ENCODE data around the gene CTCFL. TPM values are rescaled to one million over a fixed set of nuclear protein-coding genes. Genes with fewer than 3 reads are reported as not detected.

CTCFL gene
- total and polyA plus RNA-seq, 2 of the 13 experiments (the other 11 are each of a cell fraction or from before 2014, with no cell fraction given), result 0.04 TPM; not detected in 1

- no peak for TF ChIP-seq KLF9 (CRISPR knock-in tag; IDR thresholded peaks at IDR 0.05; ENCODE audit: low read depth)
- TF ChIP-seq ISX (CRISPR knock-in tag; conservative IDR thresholded peaks at IDR 0.05), result no peak
- TF ChIP-seq NFE2L1 (CRISPR knock-in tag; IDR thresholded peaks at IDR 0.05; ENCODE audit: borderline replicate concordance), result no peak
- TF ChIP-seq ZNF781 (CRISPR knock-in tag; IDR thresholded peaks at IDR 0.05; ENCODE audit: borderline replicate concordance, not compliant biosample characterization), result no peak
- TF ChIP-seq ZNF121 (CRISPR knock-in tag; IDR thresholded peaks at IDR 0.05), result no peak
- no peak for TF ChIP-seq ETV6 (CRISPR knock-in tag; conservative IDR thresholded peaks at IDR 0.05)
- no peak for TF ChIP-seq MTF1 (CRISPR knock-in tag; IDR thresholded peaks at IDR 0.05)
- TF ChIP-seq TBX3 (IDR thresholded peaks at IDR 0.05; ENCODE audit: borderline replicate concordance), result no peak
- no peak for TF ChIP-seq ZBTB10 (CRISPR knock-in tag; IDR thresholded peaks at IDR 0.05; ENCODE audit: borderline replicate concordance)
- TF ChIP-seq ZNF282 (IDR thresholded peaks at IDR 0.05; ENCODE audit: partially characterized antibody), result no peak
- no peak for TF ChIP-seq NR2C2 (CRISPR knock-in tag; IDR thresholded peaks at IDR 0.05; ENCODE audit: borderline replicate concordance)
- no peak for TF ChIP-seq BCL6 (CRISPR knock-in tag; IDR thresholded peaks at IDR 0.05)
- no peak for TF ChIP-seq ZSCAN29 (CRISPR knock-in tag; conservative IDR thresholded peaks at IDR 0.05)
- TF ChIP-seq SMARCE1 (IDR thresholded peaks at IDR 0.05; ENCODE audit: borderline replicate concordance), result no peak
- TF ChIP-seq FOXP4 (CRISPR knock-in tag; IDR thresholded peaks at IDR 0.05), result no peak
- TF ChIP-seq ZNF280D (CRISPR knock-in tag; IDR thresholded peaks at IDR 0.05), result 0 out of 2 replicates have a peak, but pooled peaks have one; percentile 21
- no peak for TF ChIP-seq CCAR2 (optimal IDR thresholded peaks at IDR 0.05; ENCODE audit: low read depth, low read length)
- no peak for TF ChIP-seq ZNF788 (CRISPR knock-in tag; IDR thresholded peaks at IDR 0.05; ENCODE audit: borderline replicate concordance)
Observed at GRCh38 chr20:57562541-57563465, 37.9 kb upstream of the CTCFL start (continued).
